Activated T-cell treated with anti-CD3 and anti-CD28 coated beads, Interleukin-2, amount 50 U/mL, for 24 hours (primary cell): ENCODE data around the gene PDC.
"Not testable (repeated sequence)": the region's sequence is repeated elsewhere in the genome, so short reads cannot be mapped to it uniquely, and the experiment has no call there.

Source experiments
- DNase-seq: peaks from one replicate; pipeline ENCODE4 v3.0.0-alpha.2; 2020
- H3K27ac Mint-ChIP-seq: 2 replicates; pipeline ENCODE4 v1.8.0; 2020; ENCODE audit warnings: mild to moderate bottlenecking, mixed read lengths
- H3K27me3 Mint-ChIP-seq: 2 replicates; pipeline ENCODE4 v1.8.0; 2020; ENCODE audit warnings: mixed read lengths
- H3K36me3 Mint-ChIP-seq: 2 replicates; pipeline ENCODE4 v1.8.0; 2020; ENCODE audit warnings: low read depth, mixed read lengths
- H3K4me1 Mint-ChIP-seq: 2 replicates; pipeline ENCODE4 v1.8.0; 2020; ENCODE audit warnings: low read depth, mixed read lengths
- H3K4me3 Mint-ChIP-seq: 2 replicates; pipeline ENCODE4 v1.8.0; 2020; ENCODE audit warnings: mild to moderate bottlenecking, moderate library complexity, mixed read lengths
- H3K9me3 Mint-ChIP-seq: 2 replicates; pipeline ENCODE4 v1.8.0; 2020; ENCODE audit warnings: mixed read lengths

Gene PDC

GRCh38 chr1:186482661-186483255 lies 21.8 kb upstream of the PDC start:
- Mint-ChIP-seq H3K36me3 (no peaks in the 10 kb centered on the region), H3K4me1 (no peaks in the 10 kb centered on the region), H3K9me3 (no peaks in the 10 kb centered on the region), H3K27me3 (no peaks in the 10 kb centered on the region), H3K4me3 (no peak overlapping the region), H3K27ac (no peak overlapping the region)
- DNase-seq: peak; percentile 65

- no peak overlapping the region for H3K27ac Mint-ChIP-seq
- no peaks in the 10 kb centered on the region for H3K36me3 Mint-ChIP-seq
- no peak overlapping the region for H3K4me3 Mint-ChIP-seq
- H3K4me1 Mint-ChIP-seq: no peaks in the 10 kb centered on the region
- DNase-seq: no peak
- no peaks in the 10 kb centered on the region for H3K27me3 Mint-ChIP-seq
- no peaks in the 10 kb centered on the region for H3K9me3 Mint-ChIP-seq
Measured at GRCh38 chr1:186481303-186481888, 20.5 kb upstream of the PDC start.

- Mint-ChIP-seq H3K27me3 (no peaks in the 10 kb centered on the region), H3K27ac (no peak overlapping the region), H3K4me3 (no peak overlapping the region), H3K36me3 (no peaks in the 10 kb centered on the region), H3K9me3 (no peaks in the 10 kb centered on the region), H3K4me1 (no peaks in the 10 kb centered on the region)
- no peak for DNase-seq
Measured at GRCh38 chr1:186479162-186479561, 18.2 kb upstream of the PDC start.

- no peaks in the 10 kb centered on the region for H3K36me3 Mint-ChIP-seq
- no peaks in the 10 kb centered on the region for H3K4me1 Mint-ChIP-seq
- DNase-seq: no peak
- no peak overlapping the region for H3K4me3 Mint-ChIP-seq
- no peaks in the 10 kb centered on the region for H3K27me3 Mint-ChIP-seq
- no peaks in the 10 kb centered on the region for H3K9me3 Mint-ChIP-seq
- no peak overlapping the region for H3K27ac Mint-ChIP-seq
Measured at GRCh38 chr1:186476264-186477040, 15.5 kb upstream of the PDC start.

- Mint-ChIP-seq H3K4me1 (no peaks in the 10 kb centered on the region), H3K4me3 (no peak overlapping the region), H3K9me3 (no peaks in the 10 kb centered on the region), H3K27ac (no peak overlapping the region), H3K27me3 (no peaks in the 10 kb centered on the region), H3K36me3 (no peaks in the 10 kb centered on the region)
- DNase-seq: no peak
Measured at GRCh38 chr1:186474208-186474607, 13.3 kb upstream of the PDC start.

GRCh38 chr1:186473047-186473446 lies 12.1 kb upstream of the PDC start:
- DNase-seq: no peak
- Mint-ChIP-seq H3K27ac (no peak overlapping the region), H3K36me3 (no peaks in the 10 kb centered on the region), H3K4me3 (no peak overlapping the region), H3K27me3 (peaks cover 2% of the 10 kb centered on the region), H3K4me1 (no peaks in the 10 kb centered on the region), H3K9me3 (no peaks in the 10 kb centered on the region)

- no peaks in the 10 kb centered on the region for H3K4me1 Mint-ChIP-seq
- no peak overlapping the region for H3K27ac Mint-ChIP-seq
- H3K9me3 Mint-ChIP-seq: no peaks in the 10 kb centered on the region
- DNase-seq: no peak
- H3K4me3 Mint-ChIP-seq: no peak overlapping the region
- H3K36me3 Mint-ChIP-seq: no peaks in the 10 kb centered on the region
- peaks cover 12% of the 10 kb centered on the region for H3K27me3 Mint-ChIP-seq
Measured at GRCh38 chr1:186465946-186466345, 5.0 kb upstream of the PDC start.

GRCh38 chr1:186465491-186465890 lies 4.6 kb upstream of the PDC start:
- not testable (repeated sequence) for H3K4me3 Mint-ChIP-seq, H3K36me3 Mint-ChIP-seq, H3K9me3 Mint-ChIP-seq, H3K27ac Mint-ChIP-seq, H3K4me1 Mint-ChIP-seq, DNase-seq
- peaks cover 12% of the 10 kb centered on the region for H3K27me3 Mint-ChIP-seq

GRCh38 chr1:186463926-186464325 lies 3.0 kb upstream of the PDC start:
- Mint-ChIP-seq H3K4me1 (no peaks in the 10 kb centered on the region), H3K9me3 (no peaks in the 10 kb centered on the region), H3K36me3 (no peaks in the 10 kb centered on the region), H3K27ac (no peak overlapping the region), H3K4me3 (no peak overlapping the region), H3K27me3 (peaks cover 12% of the 10 kb centered on the region)
- no peak for DNase-seq

- no peak for DNase-seq
- H3K9me3 Mint-ChIP-seq: no peaks in the 10 kb centered on the region
- no peak overlapping the region for H3K4me3 Mint-ChIP-seq
- H3K4me1 Mint-ChIP-seq: no peaks in the 10 kb centered on the region
- no peak overlapping the region for H3K27ac Mint-ChIP-seq
- no peaks in the 10 kb centered on the region for H3K36me3 Mint-ChIP-seq
- peaks cover 12% of the 10 kb centered on the region for H3K27me3 Mint-ChIP-seq
Measured at GRCh38 chr1:186463511-186463910, 2.6 kb upstream of the PDC start.

GRCh38 chr1:186459161-186459560 lies 1.8 kb downstream of the PDC start:
- not testable (repeated sequence) for DNase-seq, H3K27me3 Mint-ChIP-seq, H3K36me3 Mint-ChIP-seq, H3K4me1 Mint-ChIP-seq, H3K9me3 Mint-ChIP-seq, H3K27ac Mint-ChIP-seq, H3K4me3 Mint-ChIP-seq

- no peaks in the 10 kb centered on the region for H3K9me3 Mint-ChIP-seq
Measured at GRCh38 chr1:186456729-186457255, 4.1 kb downstream of the PDC start.

GRCh38 chr1:186454981-186455380 lies 5.9 kb downstream of the PDC start:
- H3K4me3 Mint-ChIP-seq: no peak overlapping the region
- no peaks in the 10 kb centered on the region for H3K36me3 Mint-ChIP-seq
- H3K9me3 Mint-ChIP-seq: no peaks in the 10 kb centered on the region
- H3K4me1 Mint-ChIP-seq: no peaks in the 10 kb centered on the region
- no peaks in the 10 kb centered on the region for H3K27me3 Mint-ChIP-seq
- H3K27ac Mint-ChIP-seq: no peak overlapping the region
- no peak for DNase-seq

More at GRCh38 chr1:186456729-186457255, 4.1 kb downstream of the PDC start:
- no peaks in the 10 kb centered on the region for H3K4me1 Mint-ChIP-seq
- no peaks in the 10 kb centered on the region for H3K36me3 Mint-ChIP-seq
- DNase-seq: no peak
- no peak overlapping the region for H3K4me3 Mint-ChIP-seq
- H3K27me3 Mint-ChIP-seq: no peaks in the 10 kb centered on the region
- no peak overlapping the region for H3K27ac Mint-ChIP-seq

GRCh38 chr1:186446152-186446551 lies 14.8 kb downstream of the PDC start:
- H3K27me3 Mint-ChIP-seq: no peaks in the 10 kb centered on the region
- H3K36me3 Mint-ChIP-seq: no peaks in the 10 kb centered on the region
- H3K27ac Mint-ChIP-seq: no peak overlapping the region
- peaks cover 13% of the 10 kb centered on the region for H3K4me1 Mint-ChIP-seq
- H3K9me3 Mint-ChIP-seq: no peaks in the 10 kb centered on the region
- DNase-seq: no peak
- no peak overlapping the region for H3K4me3 Mint-ChIP-seq

- H3K36me3 Mint-ChIP-seq: no peaks in the 10 kb centered on the region
- no peak overlapping the region for H3K4me3 Mint-ChIP-seq
- DNase-seq: no peak
- H3K27ac Mint-ChIP-seq: no peak overlapping the region
- H3K27me3 Mint-ChIP-seq: no peaks in the 10 kb centered on the region
- peaks cover 19% of the 10 kb centered on the region for H3K4me1 Mint-ChIP-seq
- no peaks in the 10 kb centered on the region for H3K9me3 Mint-ChIP-seq
Measured at GRCh38 chr1:186443638-186444037, 17.3 kb downstream of the PDC start.
